ENCODE measurements around the gene TC2N. TPM values are rescaled to one million over a fixed set of nuclear protein-coding genes. Genes with fewer than 3 reads are reported as not detected.

Gene TC2N
- polyA plus RNA-seq, 3 donors, result 0.24 to 0.55 TPM; not detected in 1

- no peak overlapping the region for H3K4me3 Mint-ChIP-seq
- H3K9me3 Mint-ChIP-seq, result no peaks in the 10 kb centered on the region
Observed at GRCh38 chr14:91897106-91897701, 29.9 kb upstream of the TC2N start.

GRCh38 chr14:91896419-91896818, 29.1 kb upstream of the TC2N start:
- no peak for DNase-seq
- H3K27me3 Mint-ChIP-seq (ENCODE audit: low read depth in 3 of 3), result no peaks in the 10 kb centered on the region
- H3K4me1 Mint-ChIP-seq, result peaks cover 10% of the 10 kb centered on the region
- Histone ChIP-seq H4K20me1 (ENCODE audit: insufficient read depth, low read length) (no peaks in the 10 kb centered on the region), H3K79me2 (ENCODE audit: insufficient read depth, low read length) (no peaks in the 10 kb centered on the region), H3K27ac (ENCODE audit: low read depth in 1 of 2, low read length in 2 of 2) (no peak overlapping the region), H3K4me2 (replicated peaks; ENCODE audit: extremely low read depth, low read length, poor library complexity, severe bottlenecking) (no peak overlapping the region), H3K9ac (ENCODE audit: insufficient read depth, low read length, poor library complexity, severe bottlenecking) (no peak overlapping the region), H3K4me3 (replicated peaks in 1 of 3; ENCODE audit: low read depth in 2 of 3, low read length in 3 of 3) (no peak overlapping the region), H3K36me3 (replicated peaks in 1 of 2; ENCODE audit: control insufficient read depth in 1 of 2, insufficient read depth in 2 of 2, low read length in 2 of 2) (no peaks in the 10 kb centered on the region), H2AFZ (ENCODE audit: insufficient read depth, low read depth, low read length, poor library complexity, severe bottlenecking) (no peak overlapping the region), H3K9me3 (replicated peaks in 1 of 2; ENCODE audit: control insufficient read depth in 1 of 2, insufficient read depth in 1 of 2, low read length in 2 of 2) (no peaks in the 10 kb centered on the region), H3K4me1 (ENCODE audit: control insufficient read depth in 1 of 2, insufficient read depth in 2 of 2, low read length in 2 of 2) (peaks cover 6 to 12% of the 10 kb centered on the region in 2 donors), H3K27me3 (ENCODE audit: control insufficient read depth in 2 of 2, insufficient read depth in 2 of 2, low read length in 2 of 2) (no peaks in the 10 kb centered on the region)
- TF ChIP-seq CTCF (IDR thresholded peaks at IDR 0.05), result no peak
- no peak overlapping the region for H3K4me3 Mint-ChIP-seq
- H3K9me3 Mint-ChIP-seq, result no peaks in the 10 kb centered on the region
- no peaks in the 10 kb centered on the region for H3K36me3 Mint-ChIP-seq
- intact Hi-C loops (cut with micrococcal nuclease), result no loop called here
- H3K27ac Mint-ChIP-seq, result peak overlapping the region in 1 of 7 donors; percentile 4
- 90% methylated on average over 2 of the region's 4 CpGs for WGBS (ENCODE audit: insufficient coverage)

More at GRCh38 chr14:91897106-91897701, 29.9 kb upstream of the TC2N start:
- H3K9me3 ChIP-seq (replicated peaks in 1 of 2; ENCODE audit: control insufficient read depth in 1 of 2, insufficient read depth in 1 of 2, low read length in 2 of 2), result no peaks in the 10 kb centered on the region
- no peaks in the 10 kb centered on the region for H3K36me3 ChIP-seq (replicated peaks in 1 of 2; ENCODE audit: control insufficient read depth in 1 of 2, insufficient read depth in 2 of 2, low read length in 2 of 2)
- H3K79me2 ChIP-seq (ENCODE audit: insufficient read depth, low read length), result no peaks in the 10 kb centered on the region
- Mint-ChIP-seq H3K4me1 (peaks cover 10% of the 10 kb centered on the region), H3K27ac (peak overlapping the region in 2 of 7 donors; percentile 12 to 21), H3K27me3 (ENCODE audit: low read depth in 3 of 3) (no peaks in the 10 kb centered on the region), H3K36me3 (no peaks in the 10 kb centered on the region)
- H3K9ac ChIP-seq (ENCODE audit: insufficient read depth, low read length, poor library complexity, severe bottlenecking), result no peak overlapping the region
- peaks cover 6 to 12% of the 10 kb centered on the region in 2 donors for H3K4me1 ChIP-seq (ENCODE audit: control insufficient read depth in 1 of 2, insufficient read depth in 2 of 2, low read length in 2 of 2)
- 76% methylated on average over 5 of the region's 10 CpGs for WGBS (ENCODE audit: insufficient coverage)
- H3K27ac ChIP-seq (ENCODE audit: low read depth in 1 of 2, low read length in 2 of 2), result no peak overlapping the region
- intact Hi-C loops (cut with micrococcal nuclease), result no loop called here
- no peaks in the 10 kb centered on the region for H3K27me3 ChIP-seq (ENCODE audit: control insufficient read depth in 2 of 2, insufficient read depth in 2 of 2, low read length in 2 of 2)
- no peak overlapping the region for H3K4me2 ChIP-seq (replicated peaks; ENCODE audit: extremely low read depth, low read length, poor library complexity, severe bottlenecking)
- H3K4me3 ChIP-seq (replicated peaks in 1 of 3; ENCODE audit: low read depth in 2 of 3, low read length in 3 of 3), result no peak overlapping the region
- no peak for DNase-seq
- H2AFZ ChIP-seq (ENCODE audit: insufficient read depth, low read depth, low read length, poor library complexity, severe bottlenecking), result no peak overlapping the region
- no peaks in the 10 kb centered on the region for H4K20me1 ChIP-seq (ENCODE audit: insufficient read depth, low read length)
- no peak for TF ChIP-seq CTCF (IDR thresholded peaks at IDR 0.05)
